Effector memory CD4-positive, alpha-beta T cell (primary cell): ENCODE measurements around the gene UBAC2.
A peak's percentile ranks its signal among the peaks of the same experiment; 100 is the strongest.

Experiments
- DNase-seq, 3 donors: peaks; one replicate each; pipeline ENCODE4 v3.0.0-alpha.2; 2020
- H3K27ac ChIP-seq: 2 replicates; pipeline ENCODE4 v1.7.0; 2013; ENCODE audit warnings: mild to moderate bottlenecking, low read length, moderate library complexity; ENCODE audit not compliant: insufficient read depth, poor library complexity, severe bottlenecking
- H3K27me3 ChIP-seq: replicated peaks from 2 replicates; pipeline ENCODE4 v1.7.0; 2013; ENCODE audit warnings: mild to moderate bottlenecking, low read length; ENCODE audit not compliant: insufficient read depth, control insufficient read depth, poor library complexity, severe bottlenecking
- H3K36me3 ChIP-seq: 2 replicates; pipeline ENCODE4 v1.7.0; 2013; ENCODE audit warnings: mild to moderate bottlenecking, low read length, moderate library complexity; ENCODE audit not compliant: control insufficient read depth, insufficient read depth
- H3K4me1 ChIP-seq: 2 replicates; pipeline ENCODE4 v1.7.0; 2013; ENCODE audit warnings: low read length, mild to moderate bottlenecking; ENCODE audit not compliant: control insufficient read depth, insufficient read depth, poor library complexity, severe bottlenecking
- H3K4me3 ChIP-seq: 2 replicates; pipeline ENCODE4 v1.7.0; 2013; ENCODE audit warnings: low read length, low read depth, mild to moderate bottlenecking; ENCODE audit not compliant: insufficient read depth, poor library complexity, severe bottlenecking
- H3K9me3 ChIP-seq: 2 replicates; pipeline ENCODE4 v1.7.0; 2013; ENCODE audit warnings: mild to moderate bottlenecking, low read length, moderate library complexity; ENCODE audit not compliant: control insufficient read depth

The UBAC2 gene

GRCh38 chr13:99298056-99298455 lies 97.4 kb downstream of the UBAC2 start:
- Histone ChIP-seq H3K9me3 (no peaks in the 10 kb centered on the region), H3K4me3 (peak overlapping the region; percentile 30), H3K27ac (peak overlapping the region; percentile 89), H3K27me3 (no peaks in the 10 kb centered on the region), H3K36me3 (peaks cover 33% of the 10 kb centered on the region), H3K4me1 (peaks cover 72% of the 10 kb centered on the region)
- DNase-seq = no peak

GRCh38 chr13:99299256-99299919 lies 98.7 kb downstream of the UBAC2 start:
- H3K36me3 ChIP-seq = peaks cover 32% of the 10 kb centered on the region
- no peaks in the 10 kb centered on the region for H3K9me3 ChIP-seq
- peak overlapping the region; percentile 89 for H3K27ac ChIP-seq
- peaks cover 64% of the 10 kb centered on the region for H3K4me1 ChIP-seq
- H3K4me3 ChIP-seq = peak overlapping the region; percentile 41
- no peaks in the 10 kb centered on the region for H3K27me3 ChIP-seq
- no peak for DNase-seq

- H3K4me1 ChIP-seq = peaks cover 61% of the 10 kb centered on the region
- no peaks in the 10 kb centered on the region for H3K27me3 ChIP-seq
- peak overlapping the region; percentile 89 for H3K27ac ChIP-seq
- H3K4me3 ChIP-seq = peak overlapping the region; percentile 41
- no peaks in the 10 kb centered on the region for H3K9me3 ChIP-seq
- DNase-seq = no peak
- peaks cover 26% of the 10 kb centered on the region for H3K36me3 ChIP-seq
These were observed 99.3 kb downstream of the UBAC2 start for GRCh38 chr13:99299920-99300341.

- Histone ChIP-seq H3K9me3 (no peaks in the 10 kb centered on the region), H3K27ac (peak overlapping the region; percentile 89), H3K4me1 (peaks cover 50% of the 10 kb centered on the region), H3K36me3 (peaks cover 18% of the 10 kb centered on the region), H3K4me3 (peak overlapping the region; percentile 85), H3K27me3 (no peaks in the 10 kb centered on the region)
- DNase-seq = no peak
These were observed 100.6 kb downstream of the UBAC2 start for GRCh38 chr13:99301056-99301838.

GRCh38 chr13:99301913-99302636 lies 101.4 kb downstream of the UBAC2 start:
- H3K4me3 ChIP-seq = peak overlapping the region; percentile 85
- H3K36me3 ChIP-seq = peaks cover 20% of the 10 kb centered on the region
- peaks cover 47% of the 10 kb centered on the region for H3K4me1 ChIP-seq
- H3K9me3 ChIP-seq = no peaks in the 10 kb centered on the region
- H3K27me3 ChIP-seq = no peaks in the 10 kb centered on the region
- DNase-seq = no peak
- peak overlapping the region; percentile 89 for H3K27ac ChIP-seq

- Histone ChIP-seq H3K4me1 (peaks cover 46% of the 10 kb centered on the region), H3K27ac (peak overlapping the region; percentile 89), H3K4me3 (peak overlapping the region; percentile 85), H3K27me3 (no peaks in the 10 kb centered on the region), H3K9me3 (no peaks in the 10 kb centered on the region), H3K36me3 (peaks cover 20% of the 10 kb centered on the region)
- DNase-seq = no peak
These were observed 102.2 kb downstream of the UBAC2 start for GRCh38 chr13:99302637-99303505.

- H3K4me1 ChIP-seq = peaks cover 47% of the 10 kb centered on the region
- peak overlapping the region; percentile 85 for H3K4me3 ChIP-seq
- peaks cover 20% of the 10 kb centered on the region for H3K36me3 ChIP-seq
- DNase-seq = peak; percentile 53 to 58 (median 57)
- H3K27ac ChIP-seq = peak overlapping the region; percentile 89
- no peaks in the 10 kb centered on the region for H3K27me3 ChIP-seq
- no peaks in the 10 kb centered on the region for H3K9me3 ChIP-seq
These were observed 103.3 kb downstream of the UBAC2 start for GRCh38 chr13:99303863-99304521.

- Histone ChIP-seq H3K4me3 (peak overlapping the region; percentile 85), H3K27me3 (no peaks in the 10 kb centered on the region), H3K4me1 (peaks cover 47% of the 10 kb centered on the region), H3K36me3 (peaks cover 20% of the 10 kb centered on the region), H3K27ac (peak overlapping the region; percentile 89), H3K9me3 (no peaks in the 10 kb centered on the region)
- DNase-seq = no peak
These were observed 103.9 kb downstream of the UBAC2 start for GRCh38 chr13:99304541-99304940.

GRCh38 chr13:99305158-99305557 lies 104.5 kb downstream of the UBAC2 start:
- Histone ChIP-seq H3K9me3 (no peaks in the 10 kb centered on the region), H3K36me3 (peaks cover 20% of the 10 kb centered on the region), H3K27ac (peak overlapping the region; percentile 89), H3K27me3 (no peaks in the 10 kb centered on the region), H3K4me3 (peak overlapping the region; percentile 85), H3K4me1 (peaks cover 46% of the 10 kb centered on the region)
- no peak for DNase-seq
